GM21529 (cell line): ENCODE results near the gene FAM181A.

Source experiments
- ATAC-seq: cut with Tn5 transposase; IDR thresholded peaks from one replicate; pipeline ENCODE4 v1.9.1; 2021; ENCODE audit not compliant: unreplicated experiment

Gene FAM181A

GRCh38 chr14:93947282-93947681 is 20.1 kb downstream of the FAM181A start:
- ATAC-seq: no peak

- no peak for ATAC-seq
Observed at GRCh38 chr14:93949511-93950075, 22.4 kb downstream of the FAM181A start.

GRCh38 chr14:93950948-93951634 is 23.9 kb downstream of the FAM181A start:
- ATAC-seq: no peak

- no peak for ATAC-seq
Observed at GRCh38 chr14:93951635-93952540, 24.7 kb downstream of the FAM181A start.

GRCh38 chr14:93952829-93953228 is 25.7 kb downstream of the FAM181A start:
- no peak for ATAC-seq

GRCh38 chr14:93953263-93953662 is 26.1 kb downstream of the FAM181A start:
- ATAC-seq: no peak

- ATAC-seq: no peak
Observed at GRCh38 chr14:93953739-93954515, 26.8 kb downstream of the FAM181A start.

- no peak for ATAC-seq
Observed at GRCh38 chr14:93954516-93954830, 27.3 kb downstream of the FAM181A start.

GRCh38 chr14:93954900-93955849 is 28.0 kb downstream of the FAM181A start:
- peak; percentile 42 for ATAC-seq

GRCh38 chr14:93955850-93956481 is 28.8 kb downstream of the FAM181A start:
- no peak for ATAC-seq

GRCh38 chr14:93956514-93957332 is 29.6 kb downstream of the FAM181A start:
- no peak for ATAC-seq

GRCh38 chr14:93957333-93957710 is 30.2 kb downstream of the FAM181A start:
- ATAC-seq: no peak

- ATAC-seq: no peak
Observed at GRCh38 chr14:93957751-93958566, 30.8 kb downstream of the FAM181A start.

GRCh38 chr14:93958567-93959238 is 31.6 kb downstream of the FAM181A start:
- ATAC-seq: no peak

GRCh38 chr14:93959239-93960107 is 32.3 kb downstream of the FAM181A start:
- peak; percentile 60 for ATAC-seq

- ATAC-seq: no peak
Observed at GRCh38 chr14:93960108-93960475, 32.9 kb downstream of the FAM181A start.
